IPS-20b (cell line): ENCODE data around the gene KIF26B.

ENCODE experiments used
- H3K27ac ChIP-seq: one replicate; pipeline ENCODE4 v1.5.1; 2013; ENCODE audit warnings: low read length
- H3K27me3 ChIP-seq: 2 replicates; pipeline ENCODE4 v1.6.1; 2013; ENCODE audit warnings: mild to moderate bottlenecking, low read length, inconsistent platforms; ENCODE audit not compliant: insufficient read depth
- H3K36me3 ChIP-seq: 2 replicates; pipeline ENCODE4 v1.6.1; 2013; ENCODE audit warnings: low read depth, mild to moderate bottlenecking, inconsistent platforms, low read length, moderate library complexity; ENCODE audit not compliant: insufficient read depth
- H3K4me1 ChIP-seq: 2 replicates; pipeline ENCODE4 v1.6.1; 2013; ENCODE audit warnings: mild to moderate bottlenecking, control low read depth, inconsistent platforms, low read length, moderate library complexity; ENCODE audit not compliant: insufficient read depth
- H3K4me3 ChIP-seq: 2 replicates; pipeline ENCODE4 v1.5.1; 2013; ENCODE audit warnings: mild to moderate bottlenecking, low read length, inconsistent platforms
- H3K9ac ChIP-seq: 2 replicates; pipeline ENCODE4 v1.6.1; 2013; ENCODE audit warnings: low read depth, mild to moderate bottlenecking, inconsistent platforms, low read length, moderate library complexity
- H3K9me3 ChIP-seq: 2 replicates; pipeline ENCODE4 v1.6.1; 2013; ENCODE audit warnings: mild to moderate bottlenecking, low read depth, low read length, inconsistent platforms; ENCODE audit not compliant: insufficient read depth

KIF26B gene

DNA sequence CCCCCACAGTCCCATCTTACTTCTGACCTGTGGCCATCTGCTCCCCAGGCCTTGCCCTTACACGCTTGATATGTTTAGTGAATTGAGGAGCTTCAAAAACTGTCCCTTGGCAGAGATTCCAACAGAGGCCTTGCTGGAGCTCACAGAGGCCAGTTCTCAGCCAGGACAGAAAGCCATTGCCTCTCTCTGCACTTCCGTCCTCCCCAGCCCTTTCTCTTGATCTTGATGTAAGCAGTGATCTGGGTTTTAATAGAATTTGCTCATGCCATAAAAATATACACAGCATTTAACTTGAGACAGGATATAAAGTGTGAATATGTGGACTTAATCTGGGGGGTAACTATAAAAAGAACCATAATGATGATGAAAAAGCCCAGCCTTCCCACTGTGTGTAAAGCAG, 453.5 kb downstream of the KIF26B start:
- Histone ChIP-seq H3K27ac (no peak overlapping the region), H3K9ac (no peak overlapping the region), H3K9me3 (no peaks in the 10 kb centered on the region), H3K27me3 (no peaks in the 10 kb centered on the region), H3K36me3 (no peaks in the 10 kb centered on the region), H3K4me3 (no peak overlapping the region), H3K4me1 (no peaks in the 10 kb centered on the region)

GRCh38 chr1:245609354-245610150, 454.8 kb downstream of the KIF26B start:
- no peaks in the 10 kb centered on the region for H3K27me3 ChIP-seq
- no peaks in the 10 kb centered on the region for H3K36me3 ChIP-seq

GRCh38 chr1:245611251-245611650, 456.5 kb downstream of the KIF26B start:
- Histone ChIP-seq H3K36me3 (no peaks in the 10 kb centered on the region), H3K9me3 (no peaks in the 10 kb centered on the region), H3K27me3 (no peaks in the 10 kb centered on the region), H3K4me3 (no peak overlapping the region), H3K27ac (no peak overlapping the region), H3K9ac (no peak overlapping the region), H3K4me1 (no peaks in the 10 kb centered on the region)

More at GRCh38 chr1:245609354-245610150, 454.8 kb downstream of the KIF26B start:
- Histone ChIP-seq H3K27ac (no peak overlapping the region), H3K4me1 (no peaks in the 10 kb centered on the region), H3K4me3 (no peak overlapping the region), H3K9ac (no peak overlapping the region), H3K9me3 (no peaks in the 10 kb centered on the region)

- H3K36me3 ChIP-seq = no peaks in the 10 kb centered on the region
- H3K27ac ChIP-seq = no peak overlapping the region
- no peaks in the 10 kb centered on the region for H3K9me3 ChIP-seq
- no peaks in the 10 kb centered on the region for H3K27me3 ChIP-seq
- H3K4me1 ChIP-seq = no peaks in the 10 kb centered on the region
- H3K9ac ChIP-seq = no peak overlapping the region
- H3K4me3 ChIP-seq = no peak overlapping the region
Observed at GRCh38 chr1:245614476-245614875, 459.7 kb downstream of the KIF26B start.

GRCh38 chr1:245615001-245615400, 460.2 kb downstream of the KIF26B start:
- H3K9ac ChIP-seq = no peak overlapping the region

DNA sequence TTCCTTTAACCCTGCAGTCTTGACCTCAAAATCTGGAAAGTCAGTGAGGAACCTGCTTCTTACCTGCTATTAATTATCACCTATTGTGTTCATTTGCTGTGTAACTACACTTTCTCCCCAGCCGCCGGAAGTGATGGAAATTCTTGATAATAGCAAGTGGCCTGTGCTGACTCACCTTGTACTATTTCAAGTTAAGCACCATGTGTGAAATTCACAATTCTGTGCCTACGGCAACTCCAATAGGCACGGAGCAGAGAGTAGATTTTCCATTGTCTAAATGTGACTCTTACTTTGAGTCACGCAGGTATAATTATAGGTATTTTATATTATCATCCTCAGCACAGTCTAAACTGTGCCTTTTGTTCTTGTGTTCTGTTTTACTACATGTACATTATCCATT, 466.8 kb downstream of the KIF26B start:
- H3K9me3 ChIP-seq = no peaks in the 10 kb centered on the region
- no peak overlapping the region for H3K9ac ChIP-seq
- no peak overlapping the region for H3K4me3 ChIP-seq
- no peak overlapping the region for H3K27ac ChIP-seq
- no peaks in the 10 kb centered on the region for H3K27me3 ChIP-seq
- H3K36me3 ChIP-seq = no peaks in the 10 kb centered on the region
- H3K4me1 ChIP-seq = no peaks in the 10 kb centered on the region

More at GRCh38 chr1:245615001-245615400, 460.2 kb downstream of the KIF26B start:
- Histone ChIP-seq H3K4me1 (no peaks in the 10 kb centered on the region), H3K4me3 (no peak overlapping the region), H3K36me3 (no peaks in the 10 kb centered on the region), H3K9me3 (no peaks in the 10 kb centered on the region), H3K27ac (no peak overlapping the region), H3K27me3 (no peaks in the 10 kb centered on the region)

DNA sequence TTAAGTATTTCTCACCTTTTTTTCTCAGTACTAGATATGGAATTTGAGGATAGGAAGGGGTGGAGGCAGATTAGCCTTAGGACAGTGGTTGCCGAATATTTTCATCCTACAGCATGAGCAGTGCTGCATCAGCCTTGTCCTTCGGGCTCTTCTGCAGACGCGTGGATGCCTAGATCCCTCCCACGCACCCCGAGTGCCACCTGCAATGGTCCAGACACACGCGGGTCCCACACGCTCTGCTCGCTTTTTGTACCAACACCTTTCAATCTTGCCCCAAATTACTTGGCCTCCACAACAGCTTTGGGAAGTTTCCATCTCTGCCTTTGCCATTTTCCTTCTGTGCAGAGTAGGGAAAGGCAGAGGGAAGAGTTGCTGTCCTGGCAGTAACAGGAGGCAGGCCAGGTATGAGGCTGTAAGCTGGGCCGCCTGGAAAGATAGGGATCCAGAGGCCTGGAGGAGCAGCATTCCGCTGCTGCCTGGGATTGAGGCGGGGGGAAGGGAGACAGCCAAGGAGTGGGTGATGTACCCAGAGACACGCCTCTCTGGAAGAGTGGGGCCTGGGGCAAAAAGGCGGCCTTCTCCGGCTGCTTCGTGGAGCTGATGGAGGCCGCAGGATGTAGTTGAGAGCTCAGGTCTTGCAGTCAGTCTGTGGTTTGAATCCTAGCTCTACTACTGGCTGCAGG, 467.7 kb downstream of the KIF26B start:
- Histone ChIP-seq H3K4me3 (no peak overlapping the region), H3K9me3 (no peaks in the 10 kb centered on the region), H3K36me3 (no peaks in the 10 kb centered on the region), H3K9ac (no peak overlapping the region), H3K27me3 (no peaks in the 10 kb centered on the region), H3K4me1 (no peaks in the 10 kb centered on the region), H3K27ac (no peak overlapping the region)

DNA sequence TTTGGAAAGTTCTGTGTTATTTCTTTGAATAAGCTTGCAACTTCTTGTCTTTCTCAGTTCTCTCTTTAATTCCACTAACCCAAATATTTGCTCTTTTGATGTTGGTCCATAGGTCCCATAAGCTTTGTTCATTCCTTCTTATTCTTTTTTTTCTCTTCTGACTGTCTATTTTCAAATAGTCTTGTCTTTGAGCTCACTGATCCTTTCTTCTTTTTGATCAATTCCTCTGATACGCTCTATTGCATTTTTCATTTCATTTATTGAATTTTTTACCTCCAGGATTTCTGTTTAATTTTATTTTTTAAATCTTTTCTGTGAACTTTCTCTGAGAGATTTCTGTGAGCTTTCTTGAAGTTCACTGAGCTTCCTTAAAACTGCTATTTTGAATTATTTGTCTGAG, 486.6 kb downstream of the KIF26B start:
- Histone ChIP-seq H3K27me3 (no peaks in the 10 kb centered on the region), H3K4me1 (no peaks in the 10 kb centered on the region), H3K4me3 (no peak overlapping the region), H3K36me3 (no peaks in the 10 kb centered on the region), H3K9me3 (peaks cover 9% of the 10 kb centered on the region; the same call in 1 of the 2 replicates), H3K9ac (no peak overlapping the region), H3K27ac (no peak overlapping the region)

DNA sequence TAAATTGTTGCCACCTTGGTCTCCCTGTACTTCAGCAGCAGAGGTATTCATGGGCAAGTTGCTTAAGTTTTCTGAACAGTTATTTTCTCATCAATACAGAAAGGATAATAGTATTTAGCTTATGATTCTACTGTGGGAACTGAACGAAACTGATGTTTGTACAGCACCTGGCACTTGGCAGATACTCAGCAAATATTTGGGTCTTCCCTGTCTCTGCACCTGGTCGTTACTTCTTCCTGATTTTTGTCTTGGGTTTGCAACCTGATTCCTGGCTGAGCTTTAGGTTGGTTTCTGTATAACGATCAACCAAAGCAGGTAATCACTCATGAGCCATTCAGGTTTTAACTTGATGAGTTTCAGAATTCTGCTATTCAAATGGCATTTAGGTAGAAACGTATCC, 490.6 kb downstream of the KIF26B start:
- Histone ChIP-seq H3K27me3 (no peaks in the 10 kb centered on the region; the same call in 1 of the 2 replicates), H3K4me1 (no peaks in the 10 kb centered on the region; the same call in 1 of the 2 replicates), H3K9ac (no peak overlapping the region)

DNA sequence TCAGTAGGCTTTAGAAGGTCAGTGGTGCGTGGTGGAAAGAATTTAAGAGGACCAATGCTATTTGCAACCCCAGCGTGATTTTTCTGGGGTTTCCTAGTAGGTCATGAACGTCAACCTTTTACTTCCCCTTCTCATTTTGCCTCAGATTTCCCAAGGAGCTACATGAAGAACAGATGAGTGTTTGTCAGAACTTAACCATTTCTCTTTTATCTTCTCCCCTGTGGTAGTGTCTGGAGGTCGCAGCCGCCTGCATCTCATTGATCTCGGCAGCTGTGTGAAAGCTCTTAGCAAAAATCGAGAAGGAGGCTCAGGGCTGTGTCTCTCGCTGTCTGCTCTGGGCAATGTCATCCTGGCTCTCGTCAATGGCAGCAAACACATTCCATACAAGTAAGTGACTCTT, 491.1 kb downstream of the KIF26B start:
- Histone ChIP-seq H3K36me3 (no peaks in the 10 kb centered on the region), H3K4me1 (no peaks in the 10 kb centered on the region; the same call in 1 of the 2 replicates), H3K9me3 (peaks cover 9% of the 10 kb centered on the region; the same call in 1 of the 2 replicates), H3K27ac (no peak overlapping the region), H3K9ac (no peak overlapping the region), H3K27me3 (no peaks in the 10 kb centered on the region; the same call in 1 of the 2 replicates), H3K4me3 (no peak overlapping the region)

More for the DNA sequence above, 490.6 kb downstream of the KIF26B start:
- H3K4me3 ChIP-seq = no peak overlapping the region
- H3K27ac ChIP-seq = no peak overlapping the region
- no peaks in the 10 kb centered on the region for H3K36me3 ChIP-seq
- peaks cover 9% of the 10 kb centered on the region; the same call in 1 of the 2 replicates for H3K9me3 ChIP-seq

GRCh38 chr1:245648749-245649522, 494.2 kb downstream of the KIF26B start:
- Histone ChIP-seq H3K4me1 (no peaks in the 10 kb centered on the region; the same call in 1 of the 2 replicates), H3K4me3 (no peak overlapping the region), H3K9me3 (peaks cover 10% of the 10 kb centered on the region), H3K27me3 (no peaks in the 10 kb centered on the region; the same call in 1 of the 2 replicates), H3K27ac (no peak overlapping the region), H3K9ac (no peak overlapping the region), H3K36me3 (no peaks in the 10 kb centered on the region)
